Calu3 (cell line): ENCODE results near the gene SOCS1. TPM values are rescaled to one million over a fixed set of nuclear protein-coding genes. Genes with fewer than 3 reads are reported as not detected.
A peak's percentile ranks its signal among the peaks of the same experiment; 100 is the strongest.
"Not testable (repeated sequence)": the region's sequence is repeated elsewhere in the genome, so short reads cannot be mapped to it uniquely, and the experiment has no call there.

Experiments
- BruUV-seq: library from RNA; stranded (reverse); fragments of 400-500 nt; replicated peaks from 2 replicates; lab custom pipeline; 2021; lab: Mats Ljungman, UMichigan
- CTCF ChIA-PET: fragments of 300-600 bp; sonication (Branson Sonifier 250); formaldehyde crosslinking; loops from one replicate; lab custom pipeline; 2022; ENCODE audit warnings: antibody characterized with exemption; lab: Charles Lee
- DNase-seq: peaks from one replicate; pipeline ENCODE4 v3.0.0; 2022
- H3K27ac Mint-ChIP-seq: one replicate; pipeline ENCODE4 v1.8.0; 2022; ENCODE audit warnings: mixed read lengths; ENCODE audit not compliant: unreplicated experiment
- H3K27me3 Mint-ChIP-seq: one replicate; pipeline ENCODE4 v1.8.0; 2022; ENCODE audit warnings: mixed read lengths; ENCODE audit not compliant: unreplicated experiment
- H3K36me3 Mint-ChIP-seq: one replicate; pipeline ENCODE4 v1.8.0; 2022; ENCODE audit warnings: mild to moderate bottlenecking, moderate library complexity, mixed read lengths; ENCODE audit not compliant: insufficient read depth, unreplicated experiment
- H3K4me1 Mint-ChIP-seq: one replicate; pipeline ENCODE4 v1.8.0; 2022; ENCODE audit warnings: mild to moderate bottlenecking, low read depth, mixed read lengths; ENCODE audit not compliant: unreplicated experiment
- H3K4me3 Mint-ChIP-seq: one replicate; pipeline ENCODE4 v1.8.0; 2022; ENCODE audit warnings: mild to moderate bottlenecking, low read depth, moderate library complexity, mixed read lengths; ENCODE audit not compliant: unreplicated experiment
- H3K9me3 Mint-ChIP-seq: one replicate; pipeline ENCODE4 v1.8.0; 2022; ENCODE audit warnings: low read depth, mixed read lengths; ENCODE audit not compliant: unreplicated experiment
- CTCF ChIP-seq: fragments of 200-600 bp; IDR thresholded peaks from one replicate; pipeline ENCODE4 v1.8.0; 2022; ENCODE audit warnings: antibody characterized with exemption; ENCODE audit not compliant: unreplicated experiment
- intact Hi-C: fragments of 100-400 bp; cut with micrococcal nuclease; formaldehyde crosslinking; loops from one replicate; pipeline ENCODE4 v1.10.0; 2022; ENCODE audit not compliant: unreplicated experiment
- total RNA-seq: library from RNA; stranded (reverse); gene quantifications from 2 replicates; pipeline ENCODE4 v1.2.3, GENCODE V29; 2022

Gene SOCS1
- total RNA-seq, 1 experiment from 2014 or later: 4.8 TPM

GRCh38 chr16:11224096-11224893, 31.7 kb downstream of the SOCS1 start:
- CTCF ChIA-PET: no interaction called here

GRCh38 chr16:11220507-11220906, 35.5 kb downstream of the SOCS1 start:
- H3K27ac Mint-ChIP-seq, H3K4me3 Mint-ChIP-seq, H3K4me1 Mint-ChIP-seq, DNase-seq, BruUV-seq, H3K36me3 Mint-ChIP-seq, H3K9me3 Mint-ChIP-seq, intact Hi-C loops, CTCF ChIA-PET, H3K27me3 Mint-ChIP-seq: not testable (repeated sequence)

More at GRCh38 chr16:11224096-11224893, 31.7 kb downstream of the SOCS1 start:
- no peak for DNase-seq
- Mint-ChIP-seq H3K9me3 (no peaks in the 10 kb centered on the region), H3K4me3 (no peak overlapping the region), H3K27ac (no peak overlapping the region), H3K4me1 (no peaks in the 10 kb centered on the region), H3K36me3 (no peaks in the 10 kb centered on the region), H3K27me3 (no peaks in the 10 kb centered on the region)
- TF ChIP-seq CTCF: no peak
- intact Hi-C loops: no loop called here
- no TSS peak for BruUV-seq

DNA sequence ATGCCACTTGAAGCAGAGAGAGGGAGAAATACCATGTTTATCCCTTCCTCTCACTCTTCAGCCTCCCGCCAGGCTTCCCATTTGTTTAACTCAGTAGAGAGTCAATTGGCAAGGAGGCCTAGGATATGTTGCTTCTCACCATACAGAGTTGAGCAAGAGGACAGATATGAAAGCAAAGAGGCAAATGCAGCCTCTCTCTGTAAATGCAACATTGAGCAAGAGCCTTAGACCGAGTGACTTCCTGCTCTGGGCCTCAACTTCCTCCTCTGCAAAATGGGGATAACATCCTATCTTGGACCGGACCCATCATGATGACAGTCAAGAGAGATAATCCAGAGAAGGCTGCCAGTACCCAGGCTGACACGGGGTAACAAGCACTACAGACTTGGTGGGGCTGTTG, 36.8 kb downstream of the SOCS1 start:
- TF ChIP-seq CTCF: no peak
- BruUV-seq: no TSS peak
- intact Hi-C loops: no loop called here

DNA sequence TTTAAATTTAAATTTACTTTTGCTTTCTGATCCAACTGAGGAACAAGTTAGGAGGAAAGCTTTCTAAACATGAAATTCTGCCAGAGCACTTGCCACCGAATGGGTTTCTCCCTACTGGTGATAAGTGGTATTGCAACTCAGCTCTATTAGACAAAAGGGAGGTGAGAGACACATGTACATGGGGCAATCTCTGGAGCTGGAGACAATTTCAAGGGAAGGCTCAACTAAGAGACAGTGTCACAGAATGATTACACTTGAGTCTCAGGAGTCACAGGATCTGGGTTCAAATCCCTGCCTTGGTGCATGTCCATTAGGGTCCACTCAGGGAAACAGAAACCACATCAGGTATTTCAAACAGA, 37.4 kb downstream of the SOCS1 start:
- Mint-ChIP-seq H3K4me3 (no peak overlapping the region), H3K27me3 (no peaks in the 10 kb centered on the region), H3K27ac (no peak overlapping the region), H3K4me1 (no peaks in the 10 kb centered on the region), H3K9me3 (peaks cover 5% of the 10 kb centered on the region), H3K36me3 (no peaks in the 10 kb centered on the region)
- intact Hi-C loops: no loop called here
- DNase-seq: no peak
- TF ChIP-seq CTCF: peak; percentile 64
- CTCF ChIA-PET: interaction anchor here (0.6 to 1.4 kb wide), 5 partner anchors 12 to 69 kb away, joined by 3 to 4 read pairs (median 3); partner anchors contain the start of gene SOCS1
- no TSS peak for BruUV-seq

More for the DNA sequence above, 36.8 kb downstream of the SOCS1 start:
- H3K4me1 Mint-ChIP-seq: no peaks in the 10 kb centered on the region
- no peaks in the 10 kb centered on the region for H3K36me3 Mint-ChIP-seq
- CTCF ChIA-PET: interaction anchor here (0.7 kb wide), 1 partner anchor 175 kb away, joined by 3 read pairs; no protein-coding TSS in a partner anchor
- H3K9me3 Mint-ChIP-seq: peaks cover 5% of the 10 kb centered on the region
- H3K27ac Mint-ChIP-seq: no peak overlapping the region
- H3K4me3 Mint-ChIP-seq: no peak overlapping the region
- H3K27me3 Mint-ChIP-seq: no peaks in the 10 kb centered on the region
- DNase-seq: no peak
